ENCODE data around the gene KLK4.

The KLK4 gene

GRCh38 chr19:50878851-50879250, 32.3 kb downstream of the KLK4 start:
- no peak for DNase-seq (ENCODE audit: low spot score)

DNA sequence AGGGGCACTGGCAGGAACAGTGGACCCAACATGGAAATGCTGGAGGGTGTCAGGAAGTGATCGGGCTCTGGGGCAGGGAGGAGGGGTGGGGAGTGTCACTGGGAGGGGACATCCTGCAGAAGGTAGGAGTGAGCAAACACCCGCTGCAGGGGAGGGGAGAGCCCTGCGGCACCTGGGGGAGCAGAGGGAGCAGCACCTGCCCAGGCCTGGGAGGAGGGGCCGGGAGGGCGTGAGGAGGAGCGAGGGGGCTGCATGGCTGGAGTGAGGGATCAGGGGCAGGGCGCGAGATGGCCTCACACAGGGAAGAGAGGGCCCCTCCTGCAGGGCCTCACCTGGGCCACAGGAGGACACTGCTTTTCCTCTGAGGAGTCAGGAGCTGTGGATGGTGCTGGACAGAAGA, 33.9 kb downstream of the KLK4 start:
- DNase-seq (ENCODE audit: low spot score), result no peak

GRCh38 chr19:50876456-50876855, 34.7 kb downstream of the KLK4 start:
- DNase-seq (ENCODE audit: low spot score), result no peak

GRCh38 chr19:50875795-50876422, 35.3 kb downstream of the KLK4 start:
- no peak for DNase-seq (ENCODE audit: low spot score)

DNA sequence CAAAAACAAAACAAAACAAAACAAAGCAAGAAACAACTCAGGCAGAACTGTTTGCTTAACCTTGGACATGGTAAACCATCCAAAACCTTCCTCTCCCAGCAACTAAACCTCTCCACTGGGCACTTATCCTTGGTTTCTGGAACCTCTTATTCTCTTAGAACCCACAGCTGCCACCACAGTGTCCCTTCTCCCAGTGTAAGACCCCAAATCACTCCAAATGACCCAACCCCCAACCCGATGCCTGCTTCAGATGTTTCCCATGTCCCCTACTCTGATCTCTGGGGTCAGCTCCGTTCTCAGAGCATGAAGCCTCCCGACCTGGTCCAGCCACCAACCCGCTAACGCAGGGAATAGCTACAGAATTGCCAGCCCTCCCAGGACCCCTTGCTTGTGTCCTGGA, 37.0 kb downstream of the KLK4 start:
- DNase-seq (ENCODE audit: low spot score), result no peak

DNA sequence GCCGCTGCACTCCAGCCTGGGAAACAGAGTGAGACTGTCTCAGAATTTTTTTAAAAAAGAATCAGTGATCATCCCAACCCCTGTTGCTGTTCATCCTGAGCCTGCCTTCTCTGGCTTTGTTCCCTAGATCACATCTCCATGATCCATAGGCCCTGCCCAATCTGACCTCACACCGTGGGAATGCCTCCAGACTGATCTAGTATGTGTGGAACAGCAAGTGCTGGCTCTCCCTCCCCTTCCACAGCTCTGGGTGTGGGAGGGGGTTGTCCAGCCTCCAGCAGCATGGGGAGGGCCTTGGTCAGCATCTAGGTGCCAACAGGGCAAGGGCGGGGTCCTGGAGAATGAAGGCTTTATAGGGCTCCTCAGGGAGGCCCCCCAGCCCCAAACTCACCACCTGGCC, 38.1 kb downstream of the KLK4 start, which contains the start of gene KLK2:
TSS of gene KLK2 (plus strand) at position 384 of the 400 bp plus-strand sequence. CDS start 35 bp downstream, outside the sequence.
- no peak for DNase-seq (ENCODE audit: low spot score)

GRCh38 chr19:50870417-50871089, 40.6 kb downstream of the KLK4 start:
- DNase-seq (ENCODE audit: low spot score), result no peak

DNA sequence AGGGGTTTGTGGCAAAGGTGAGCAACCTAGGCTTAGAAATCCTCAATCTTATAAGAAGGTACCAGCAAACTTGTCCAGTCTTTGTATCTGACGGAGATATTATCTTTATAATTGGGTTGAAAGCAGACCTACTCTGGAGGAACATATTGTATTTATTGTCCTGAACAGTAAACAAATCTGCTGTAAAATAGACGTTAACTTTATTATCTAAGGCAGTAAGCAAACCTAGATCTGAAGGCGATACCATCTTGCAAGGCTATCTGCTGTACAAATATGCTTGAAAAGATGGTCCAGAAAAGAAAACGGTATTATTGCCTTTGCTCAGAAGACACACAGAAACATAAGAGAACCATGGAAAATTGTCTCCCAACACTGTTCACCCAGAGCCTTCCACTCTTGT, 41.7 kb downstream of the KLK4 start:
- DNase-seq (ENCODE audit: low spot score), result no peak

DNA sequence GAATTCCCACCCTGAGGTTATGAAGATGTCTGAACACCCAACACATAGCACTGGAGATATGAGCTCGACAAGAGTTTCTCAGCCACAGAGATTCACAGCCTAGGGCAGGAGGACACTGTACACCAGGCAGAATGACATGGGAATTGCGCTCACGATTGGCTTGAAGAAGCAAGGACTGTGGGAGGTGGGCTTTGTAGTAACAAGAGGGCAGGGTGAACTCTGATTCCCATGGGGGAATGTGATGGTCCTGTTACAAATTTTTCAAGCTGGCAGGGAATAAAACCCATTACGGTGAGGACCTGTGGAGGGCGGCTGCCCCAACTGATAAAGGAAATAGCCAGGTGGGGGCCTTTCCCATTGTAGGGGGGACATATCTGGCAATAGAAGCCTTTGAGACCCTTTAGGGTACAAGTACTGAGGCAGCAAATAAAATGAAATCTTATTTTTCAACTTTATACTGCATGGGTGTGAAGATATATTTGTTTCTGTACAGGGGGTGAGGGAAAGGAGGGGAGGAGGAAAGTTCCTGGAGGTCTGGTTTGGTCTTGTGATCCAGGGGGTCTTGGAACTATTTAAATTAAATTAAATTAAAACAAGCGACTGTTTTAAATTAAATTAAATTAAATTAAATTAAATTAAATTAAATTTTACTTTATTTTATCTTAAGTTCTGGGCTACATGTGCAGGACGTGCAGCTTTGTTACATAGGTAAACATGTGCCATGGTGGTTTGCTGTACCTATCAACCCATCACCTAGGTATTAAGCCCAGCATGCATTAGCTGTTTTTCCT, 49.5 kb downstream of the KLK4 start:
- DNase-seq (ENCODE audit: low spot score), result no peak

GRCh38 chr19:50861010-50861409, 50.2 kb downstream of the KLK4 start:
- no peak for DNase-seq (ENCODE audit: low spot score)

DNA sequence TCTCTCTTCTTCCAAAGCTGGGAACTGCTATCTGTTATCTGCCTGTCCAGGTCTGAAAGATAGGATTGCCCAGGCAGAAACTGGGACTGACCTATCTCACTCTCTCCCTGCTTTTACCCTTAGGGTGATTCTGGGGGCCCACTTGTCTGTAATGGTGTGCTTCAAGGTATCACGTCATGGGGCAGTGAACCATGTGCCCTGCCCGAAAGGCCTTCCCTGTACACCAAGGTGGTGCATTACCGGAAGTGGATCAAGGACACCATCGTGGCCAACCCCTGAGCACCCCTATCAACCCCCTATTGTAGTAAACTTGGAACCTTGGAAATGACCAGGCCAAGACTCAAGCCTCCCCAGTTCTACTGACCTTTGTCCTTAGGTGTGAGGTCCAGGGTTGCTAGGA, 51.3 kb downstream of the KLK4 start:
- DNase-seq (ENCODE audit: low spot score), result no peak

- no peak for DNase-seq (ENCODE audit: low spot score)
These were observed 52.3 kb downstream of the KLK4 start for GRCh38 chr19:50858886-50859285.

DNA sequence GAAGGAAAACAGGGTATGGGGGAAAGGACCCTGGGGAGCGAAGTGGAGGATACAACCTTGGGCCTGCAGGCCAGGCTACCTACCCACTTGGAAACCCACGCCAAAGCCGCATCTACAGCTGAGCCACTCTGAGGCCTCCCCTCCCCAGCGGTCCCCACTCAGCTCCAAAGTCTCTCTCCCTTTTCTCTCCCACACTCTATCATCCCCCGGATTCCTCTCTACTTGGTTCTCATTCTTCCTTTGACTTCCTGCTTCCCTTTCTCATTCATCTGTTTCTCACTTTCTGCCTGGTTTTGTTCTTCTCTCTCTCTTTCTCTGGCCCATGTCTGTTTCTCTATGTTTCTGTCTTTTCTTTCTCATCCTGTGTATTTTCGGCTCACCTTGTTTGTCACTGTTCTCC, 53.8 kb downstream of the KLK4 start:
- DNase-seq (ENCODE audit: low spot score), result no peak
